ENCODE data around the gene TIMM44. TPM values are rescaled to one million over a fixed set of nuclear protein-coding genes. Genes with fewer than 3 reads are reported as not detected.

The TIMM44 gene
- total and polyA plus RNA-seq, 2 of the 8 experiments (the other 6 are each of a cell fraction or from before 2014, with no cell fraction given) = 131 to 150 TPM

GRCh38 chr19:7965921-7966665 is 22.6 kb upstream of the TIMM44 start:
- Histone ChIP-seq H4K20me1 (replicated peaks in 1 of 2; ENCODE audit: control insufficient read depth in 1 of 2, insufficient read depth in 2 of 2, low read length in 2 of 2) (peaks cover 5 to 18% of the 10 kb centered on the region in 2 experiments), H3K79me1 (ENCODE audit: low read depth, low read length) (no peaks in the 10 kb centered on the region; the same call in none of the 2 replicates), H3K9ac (replicated peaks in 1 of 4; ENCODE audit: extremely low read depth in 1 of 4, low read depth in 3 of 4, low read length in 3 of 4) (no peak overlapping the region), H3K4me3 (ENCODE audit: extremely low read depth in 1 of 4, insufficient read depth in 2 of 4, low read depth in 3 of 4, low read length in 4 of 4) (no peak overlapping the region), H2BK20ac (ENCODE audit: low read length) (no peak overlapping the region), H3K23ac (ENCODE audit: insufficient read length) (no peak overlapping the region), H4K8ac (ENCODE audit: extremely low read depth, insufficient read depth, low read length) (no peak overlapping the region; the same call in 1 of the 2 replicates), H2BK12ac (ENCODE audit: low read depth, low read length) (no peak overlapping the region), H4K5ac (ENCODE audit: insufficient read length, low read depth, low read length) (no peak overlapping the region), H4K91ac (replicated peaks; ENCODE audit: insufficient read length, low read length) (no peak overlapping the region), H3K9me3 (ENCODE audit: insufficient read depth in 2 of 2, low read depth in 1 of 2, low read length in 1 of 2) (no peaks in the 10 kb centered on the region), H2AFZ (ENCODE audit: low read length) (no peak overlapping the region), H2BK120ac (replicated peaks; ENCODE audit: low read depth, low read length) (no peak overlapping the region), H3K18ac (ENCODE audit: extremely low read depth, low read length) (no peak overlapping the region), H3K79me2 (ENCODE audit: control insufficient read depth in 1 of 2, insufficient read depth in 2 of 2, low read length in 2 of 2) (peaks cover 0 to 3% of the 10 kb centered on the region in 2 experiments; a peak in 1 of 4 replicates), H3K36me3 (ENCODE audit: control insufficient read depth in 2 of 4, insufficient read depth in 4 of 4, low read length in 3 of 4) (peaks cover 33 to 70% (median 60%) of the 10 kb centered on the region in 4 experiments), H2BK5ac (ENCODE audit: low read depth, low read length) (no peak overlapping the region), H3K4ac (replicated peaks; ENCODE audit: insufficient read length, low read depth, low read length) (no peak overlapping the region), H3K4me2 (ENCODE audit: insufficient read depth in 1 of 2, low read depth in 2 of 2, low read length in 2 of 2) (no peak overlapping the region), H2BK15ac (ENCODE audit: low read length) (no peak overlapping the region), H3K56ac (replicated peaks; ENCODE audit: insufficient read length, low read depth, low read length) (no peak overlapping the region), H2AK5ac (ENCODE audit: low read depth, low read length) (no peak overlapping the region), H3K14ac (ENCODE audit: insufficient read length) (no peak overlapping the region), H3K4me1 (replicated peaks in 1 of 4; ENCODE audit: control insufficient read depth in 3 of 4, insufficient read depth in 4 of 4, low read length in 3 of 4) (peaks cover 0 to 10% (median 9%) of the 10 kb centered on the region in 4 experiments; a peak in 6 of 7 replicates), H3K27ac (ENCODE audit: low read depth, low read length) (no peak overlapping the region), H3K23me2 (ENCODE audit: low read depth, low read length) (no peaks in the 10 kb centered on the region), H3K27me3 (replicated peaks in 1 of 4; ENCODE audit: control insufficient read depth in 3 of 4, extremely low read depth in 1 of 4, insufficient read depth in 3 of 4, low read length in 3 of 4) (no peaks in the 10 kb centered on the region)
- WGBS, 2 experiments (ENCODE audit: extremely low coverage in 1 of 2, insufficient coverage in 1 of 2, insufficient read length in 1 of 2, insufficient replicate concordance in 2 of 2, low coverage in 1 of 2, low lambda C conversion rate in 2 of 2, missing lambda C conversion rate in 1 of 2) = 93% methylated on average over 12 of the region's 12 CpGs; no CpG with 5 or more reads in 1 of the 2 experiments
- ChIA-PET CTCF (ENCODE audit: partially characterized antibody) (interaction anchor here (0.7 to 1.0 kb wide), 3 partner anchors 32 to 39 kb away, joined by 3 read pairs; no protein-coding TSS in a partner anchor), POLR2A (ENCODE audit: partially characterized antibody) (interaction anchor here (0.6 to 6.2 kb wide), 3 partner anchors 21 to 50 kb away, joined by 3 to 55 read pairs (median 8); partner anchors contain the start of gene TIMM44)
- FAIRE-seq (no peak), DNase-seq (ENCODE audit: low read depth in 1 of 2, low spot score in 2 of 2) (no peak)
- no peak for TF ChIP-seq SRF (IDR thresholded peaks at IDR 0.05; ENCODE audit: low read depth, low read length)
- TF ChIP-seq BCL11A (IDR thresholded peaks at IDR 0.05; ENCODE audit: low read depth in 2 of 2, low read length in 2 of 2) = no peak
- TF ChIP-seq BRCA1 (IDR thresholded peaks at IDR 0.05; ENCODE audit: low read depth, low read length) = no peak
- TF ChIP-seq KDM1A (IDR thresholded peaks at IDR 0.05; ENCODE audit: borderline replicate concordance, low read length) = no peak
- TF ChIP-seq POLR2AphosphoS5 (IDR thresholded peaks at IDR 0.05; ENCODE audit: low read depth, low read length) = no peak
- TF ChIP-seq SUZ12 (IDR thresholded peaks at IDR 0.05; ENCODE audit: low read length) = no peak
- no peak for TF ChIP-seq CEBPB (IDR thresholded peaks at IDR 0.05; ENCODE audit: low read depth, low read length)
